ENCODE results near the gene AFF3.
"Not testable (repeated sequence)": the region's sequence is repeated elsewhere in the genome, so short reads cannot be mapped to it uniquely, and the experiment has no call there.

AFF3 gene

DNA sequence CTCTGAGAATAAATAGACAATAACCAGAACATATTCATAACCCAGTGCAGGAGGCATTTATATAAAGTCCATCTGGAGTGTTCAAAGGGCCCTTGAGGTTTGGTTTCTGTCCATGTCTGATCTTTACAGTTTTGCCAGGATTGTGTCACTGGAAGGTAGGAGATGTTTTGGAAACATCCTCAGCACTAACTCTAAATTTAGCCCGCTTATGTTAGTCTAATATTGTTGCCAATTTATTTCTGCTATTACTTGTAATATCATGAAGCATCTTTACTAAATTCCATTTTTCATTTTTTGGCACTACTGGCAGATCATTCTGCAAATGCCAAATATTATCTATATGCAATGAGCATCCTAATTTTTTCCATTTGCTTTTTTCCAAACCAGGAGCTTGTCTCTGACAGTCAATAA is 630.2 kb downstream of the AFF3 start:
- TF ChIP-seq, protein P1, sequence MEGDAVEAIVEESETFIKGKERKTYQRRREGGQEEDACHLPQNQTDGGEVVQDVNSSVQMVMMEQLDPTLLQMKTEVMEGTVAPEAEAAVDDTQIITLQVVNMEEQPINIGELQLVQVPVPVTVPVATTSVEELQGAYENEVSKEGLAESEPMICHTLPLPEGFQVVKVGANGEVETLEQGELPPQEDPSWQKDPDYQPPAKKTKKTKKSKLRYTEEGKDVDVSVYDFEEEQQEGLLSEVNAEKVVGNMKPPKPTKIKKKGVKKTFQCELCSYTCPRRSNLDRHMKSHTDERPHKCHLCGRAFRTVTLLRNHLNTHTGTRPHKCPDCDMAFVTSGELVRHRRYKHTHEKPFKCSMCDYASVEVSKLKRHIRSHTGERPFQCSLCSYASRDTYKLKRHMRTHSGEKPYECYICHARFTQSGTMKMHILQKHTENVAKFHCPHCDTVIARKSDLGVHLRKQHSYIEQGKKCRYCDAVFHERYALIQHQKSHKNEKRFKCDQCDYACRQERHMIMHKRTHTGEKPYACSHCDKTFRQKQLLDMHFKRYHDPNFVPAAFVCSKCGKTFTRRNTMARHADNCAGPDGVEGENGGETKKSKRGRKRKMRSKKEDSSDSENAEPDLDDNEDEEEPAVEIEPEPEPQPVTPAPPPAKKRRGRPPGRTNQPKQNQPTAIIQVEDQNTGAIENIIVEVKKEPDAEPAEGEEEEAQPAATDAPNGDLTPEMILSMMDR (IDR thresholded peaks at IDR 0.05; ENCODE audit: insufficient read depth, low read depth, low read length, missing control alignments), result no peak
- no peak overlapping the region for H3K4me3 ChIP-seq (ENCODE audit: low read length)
- no peak for DNase-seq (ENCODE audit: low read depth)

DNA sequence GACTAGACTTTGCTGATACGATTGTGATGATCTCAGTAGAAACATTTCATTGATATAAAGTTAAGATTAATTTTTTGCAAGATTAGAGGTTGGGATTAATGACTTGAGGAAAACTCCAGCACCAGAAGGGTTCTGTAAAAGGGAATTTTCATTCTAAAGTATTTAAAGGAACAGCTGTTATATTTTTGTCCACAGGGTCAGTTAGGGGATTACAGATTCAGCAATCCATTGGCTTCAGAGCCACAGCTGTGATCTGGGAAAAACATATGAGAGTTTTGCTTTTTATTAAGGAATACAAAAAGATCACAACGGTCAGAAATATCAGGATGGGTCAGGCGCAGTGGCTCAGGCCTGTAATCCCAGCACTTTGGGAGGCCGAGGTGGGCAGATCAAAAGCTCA is 633.0 kb downstream of the AFF3 start:
- TF ChIP-seq, protein P1 (IDR thresholded peaks at IDR 0.05; ENCODE audit: insufficient read depth, low read depth, low read length, missing control alignments), result no peak
- DNase-seq (ENCODE audit: low read depth), result no peak
- H3K4me3 ChIP-seq (ENCODE audit: low read length), result no peak overlapping the region

DNA sequence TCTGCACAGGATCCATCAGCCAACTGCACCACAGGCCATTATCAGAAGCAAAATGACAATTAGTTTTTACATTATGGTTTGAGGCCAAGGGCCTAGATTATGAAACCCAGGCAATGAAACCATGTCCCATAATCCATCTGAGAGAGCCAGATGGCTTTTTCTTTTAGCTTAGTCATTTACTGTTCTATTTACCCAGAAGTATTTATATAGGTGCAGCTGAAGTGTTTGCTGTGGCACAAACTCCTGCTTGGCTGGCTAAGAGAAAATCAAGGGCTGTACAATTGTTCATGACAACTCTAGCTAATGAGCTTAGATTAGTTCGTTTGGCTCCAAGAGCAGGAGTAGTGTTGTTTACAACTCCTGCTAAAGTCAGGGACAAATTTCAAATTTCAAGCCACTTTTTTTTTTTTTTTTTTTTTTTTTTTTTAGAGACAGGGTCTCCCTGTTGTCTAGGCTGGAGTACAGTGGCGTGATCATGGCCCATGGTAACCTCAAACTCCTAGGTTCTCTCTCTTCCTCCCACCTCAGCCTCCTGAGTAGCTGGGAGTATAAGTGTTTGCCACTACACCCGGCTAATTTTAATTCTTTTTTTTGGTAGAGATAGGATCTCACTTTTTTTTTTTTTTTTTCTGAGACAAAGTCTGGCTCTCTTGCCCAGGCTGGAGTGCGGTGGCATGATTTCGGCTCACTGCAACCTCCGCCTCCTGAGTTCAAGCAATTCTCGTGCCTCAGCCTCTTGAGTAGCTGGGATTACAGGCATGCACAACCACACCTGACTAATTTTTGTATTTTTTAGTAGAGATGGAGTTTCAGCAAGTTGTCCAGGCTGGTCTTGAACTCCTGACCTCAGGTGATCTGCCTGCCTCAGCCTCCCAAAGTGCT is 634.2 kb downstream of the AFF3 start:
- TF ChIP-seq, protein P1 (IDR thresholded peaks at IDR 0.05; ENCODE audit: insufficient read depth, low read depth, low read length, missing control alignments), result no peak
- H3K4me3 ChIP-seq (ENCODE audit: low read length), result no peak overlapping the region
- DNase-seq (ENCODE audit: low read depth), result no peak

DNA sequence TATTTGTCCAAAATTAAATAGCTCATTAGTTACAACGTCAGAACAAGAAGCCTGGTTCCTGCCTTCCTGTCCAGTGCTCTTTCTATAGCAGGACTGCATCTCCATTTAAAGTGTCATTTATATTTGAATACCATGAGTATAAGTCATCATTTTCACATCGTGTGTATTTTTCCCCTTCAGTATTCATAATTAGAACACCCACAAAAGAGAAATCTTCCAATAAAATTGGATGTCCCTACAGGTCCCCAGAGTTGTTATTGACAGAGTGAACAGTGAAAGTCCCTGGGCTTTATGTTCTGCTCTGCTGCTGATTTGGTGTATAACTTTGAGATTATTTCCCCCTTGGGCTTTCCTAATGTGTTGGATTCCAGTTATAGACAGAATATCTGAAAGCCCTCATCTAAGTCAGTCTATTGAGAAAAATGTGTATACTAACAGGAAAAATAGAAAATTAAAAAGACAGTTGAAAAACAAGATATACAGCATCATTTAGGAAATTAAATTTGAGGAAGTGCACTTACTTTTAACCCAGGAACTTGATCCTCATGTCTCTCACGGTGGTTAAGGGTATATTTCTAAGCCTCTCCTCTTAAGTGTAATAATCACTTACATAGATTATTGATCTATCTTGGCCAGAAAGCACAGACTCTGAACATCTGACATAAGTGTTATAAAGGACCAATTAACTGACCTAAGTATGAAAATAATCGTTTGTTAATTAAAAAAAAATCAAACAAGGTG is 637.4 kb downstream of the AFF3 start:
- no peak overlapping the region for H3K4me3 ChIP-seq (ENCODE audit: low read length)
- DNase-seq (ENCODE audit: low read depth), result no peak
- TF ChIP-seq, protein P1 (IDR thresholded peaks at IDR 0.05; ENCODE audit: insufficient read depth, low read depth, low read length, missing control alignments), result no peak

DNA sequence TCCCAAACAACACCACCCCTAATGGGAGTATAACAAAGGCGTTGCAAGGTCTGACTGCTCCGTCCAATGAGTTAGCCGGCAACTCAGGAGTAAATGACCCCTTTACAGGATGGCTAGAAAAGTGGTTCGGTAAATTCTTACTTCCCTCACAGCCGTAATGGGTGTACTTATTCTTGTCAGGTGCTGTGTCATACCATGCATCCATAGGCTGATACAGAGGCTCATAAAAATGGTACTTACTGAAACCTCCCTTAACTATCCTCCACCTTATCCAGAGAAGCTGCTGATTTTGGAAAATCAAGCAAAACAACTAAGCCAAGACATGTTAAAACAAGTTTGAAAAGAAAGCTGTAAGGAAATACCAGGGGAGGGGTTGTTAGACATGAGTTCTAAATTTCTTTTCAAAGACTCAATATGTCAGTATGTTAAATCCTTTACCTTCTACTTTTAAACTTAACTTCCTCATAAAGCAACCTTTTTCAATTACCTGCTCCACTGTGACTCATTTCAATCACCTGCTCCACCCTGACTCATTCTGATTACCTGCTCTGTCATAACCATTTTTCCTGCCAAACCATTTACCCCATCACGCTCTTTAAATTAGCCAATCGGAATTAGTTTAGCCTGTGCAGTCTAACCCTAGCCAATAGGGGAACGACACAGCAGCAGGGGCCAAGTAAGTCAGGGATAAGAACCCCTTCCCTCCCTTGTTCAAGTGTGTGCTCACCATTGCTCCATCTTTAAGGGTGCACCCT is 638.6 kb downstream of the AFF3 start:
- DNase-seq (ENCODE audit: low read depth), result peak; percentile 89

DNA sequence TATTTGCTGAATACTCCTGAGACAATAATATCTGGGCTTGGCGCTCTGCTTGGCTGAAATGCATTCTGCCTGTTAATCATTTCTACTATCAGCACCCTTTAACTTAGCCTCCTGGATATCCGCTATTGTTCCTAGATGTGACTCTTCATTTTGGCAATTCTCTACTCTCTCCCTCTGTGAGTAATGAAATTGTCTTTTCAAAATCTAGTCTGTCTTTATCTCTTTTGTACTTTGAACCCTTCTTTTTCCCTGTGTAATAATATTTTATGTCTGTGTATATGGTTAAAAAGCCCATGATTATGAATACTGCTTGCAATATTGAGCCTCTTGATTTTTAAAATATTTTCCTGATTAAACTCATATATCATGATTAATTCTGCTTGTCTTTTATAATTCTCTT is 646.4 kb downstream of the AFF3 start:
- H3K4me3 ChIP-seq (ENCODE audit: low read length), result no peak overlapping the region
- no peak for DNase-seq (ENCODE audit: low read depth)
- TF ChIP-seq, protein P1 (IDR thresholded peaks at IDR 0.05; ENCODE audit: insufficient read depth, low read depth, low read length, missing control alignments), result no peak

More for the DNA sequence above, 638.6 kb downstream of the AFF3 start:
- not testable (repeated sequence) for H3K4me3 ChIP-seq (ENCODE audit: low read length)
